ENCODE results near the gene SLC6A6.

SLC6A6 gene

DNA sequence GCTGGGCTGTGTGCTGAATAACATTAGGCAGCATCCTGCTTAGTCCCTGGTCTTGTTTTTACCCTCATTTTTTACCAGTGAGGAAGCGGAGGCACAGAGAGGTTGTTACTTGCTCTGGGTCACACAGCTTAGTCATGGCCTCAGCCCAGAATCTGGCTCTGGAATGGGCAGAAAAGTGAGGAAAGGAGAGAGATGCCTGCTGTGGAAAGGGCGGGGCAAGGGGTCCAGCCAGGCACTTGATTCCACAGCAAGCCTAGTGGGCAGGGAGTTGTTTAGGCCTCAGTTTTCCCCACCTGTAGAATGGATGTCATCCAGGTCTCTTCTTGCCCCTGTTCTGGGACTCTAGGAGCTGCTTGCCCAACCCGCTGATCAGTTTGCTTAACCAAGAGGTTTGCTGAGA is 35.9 kb downstream of the SLC6A6 start:
- DNase-seq, result no peak

DNA sequence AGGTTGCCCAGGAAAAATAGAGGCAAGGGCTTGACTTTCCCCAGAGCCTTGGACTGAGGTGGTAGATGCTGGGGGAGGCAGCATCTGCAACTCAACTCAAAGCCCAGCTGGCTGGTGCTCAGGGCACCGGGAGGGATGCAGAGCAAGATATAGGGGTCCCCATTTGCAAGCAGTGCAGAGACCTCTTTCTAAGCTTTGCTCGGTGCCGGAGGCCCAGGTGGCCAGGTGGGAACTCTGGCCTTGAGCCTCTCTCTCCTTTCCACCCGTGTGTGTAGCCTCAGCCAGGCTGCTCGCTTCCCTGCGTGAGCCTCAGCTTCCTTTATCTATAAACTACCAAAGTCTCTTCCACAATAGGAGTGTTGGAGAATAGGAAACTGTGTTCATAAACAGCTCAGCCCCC is 36.5 kb downstream of the SLC6A6 start:
- no peak for DNase-seq

DNA sequence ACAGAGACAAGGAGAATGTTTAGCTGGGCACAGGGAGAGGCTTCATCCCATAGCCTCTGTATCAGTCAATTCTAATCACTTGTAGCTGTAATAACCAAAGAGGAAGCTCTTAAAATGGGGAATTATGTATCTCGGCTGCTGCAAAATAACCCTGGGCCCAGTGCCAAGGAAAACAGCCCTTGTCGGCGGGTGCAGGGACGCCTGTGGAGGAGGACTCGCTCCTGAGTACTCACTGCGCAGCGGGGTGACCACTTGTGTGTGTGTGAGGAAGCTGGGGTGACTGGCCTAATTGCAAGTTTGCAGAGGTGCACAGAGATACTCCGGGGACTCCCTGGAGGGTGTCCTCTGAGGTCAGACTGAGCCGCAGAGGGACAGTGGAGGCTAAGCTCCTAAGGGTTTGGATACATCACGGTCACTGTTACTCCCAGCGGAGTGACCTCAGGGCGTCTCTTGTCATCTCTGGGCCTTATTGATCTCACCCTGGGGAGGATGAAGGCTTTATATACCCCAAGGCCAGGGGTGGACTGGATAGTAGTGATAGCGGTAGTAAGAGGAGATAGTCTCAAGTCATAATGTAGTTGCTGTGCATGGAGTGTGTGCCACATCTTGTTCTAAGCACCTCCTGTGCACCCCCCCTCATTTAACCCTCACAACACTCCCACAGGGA is 37.2 kb downstream of the SLC6A6 start:
- DNase-seq, result peak; percentile 46 to 57

DNA sequence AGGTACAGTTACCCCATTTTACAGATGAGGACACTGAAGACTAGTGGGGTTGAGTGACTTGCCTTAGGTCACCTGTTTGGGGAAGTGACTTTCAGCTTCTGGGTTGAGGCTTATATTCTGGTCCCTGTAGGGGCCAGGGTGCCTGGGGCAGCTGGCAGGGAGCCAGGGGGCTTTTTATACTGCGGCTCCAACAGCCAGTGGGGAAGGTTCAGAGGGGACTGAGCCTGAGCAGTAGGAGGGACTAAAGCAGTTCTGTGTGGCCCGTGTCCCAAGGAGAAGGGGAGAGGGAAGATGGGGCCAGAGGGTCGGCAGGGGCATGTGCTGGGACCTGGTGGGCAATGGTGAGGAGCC is 37.7 kb downstream of the SLC6A6 start:
- DNase-seq, result no peak

DNA sequence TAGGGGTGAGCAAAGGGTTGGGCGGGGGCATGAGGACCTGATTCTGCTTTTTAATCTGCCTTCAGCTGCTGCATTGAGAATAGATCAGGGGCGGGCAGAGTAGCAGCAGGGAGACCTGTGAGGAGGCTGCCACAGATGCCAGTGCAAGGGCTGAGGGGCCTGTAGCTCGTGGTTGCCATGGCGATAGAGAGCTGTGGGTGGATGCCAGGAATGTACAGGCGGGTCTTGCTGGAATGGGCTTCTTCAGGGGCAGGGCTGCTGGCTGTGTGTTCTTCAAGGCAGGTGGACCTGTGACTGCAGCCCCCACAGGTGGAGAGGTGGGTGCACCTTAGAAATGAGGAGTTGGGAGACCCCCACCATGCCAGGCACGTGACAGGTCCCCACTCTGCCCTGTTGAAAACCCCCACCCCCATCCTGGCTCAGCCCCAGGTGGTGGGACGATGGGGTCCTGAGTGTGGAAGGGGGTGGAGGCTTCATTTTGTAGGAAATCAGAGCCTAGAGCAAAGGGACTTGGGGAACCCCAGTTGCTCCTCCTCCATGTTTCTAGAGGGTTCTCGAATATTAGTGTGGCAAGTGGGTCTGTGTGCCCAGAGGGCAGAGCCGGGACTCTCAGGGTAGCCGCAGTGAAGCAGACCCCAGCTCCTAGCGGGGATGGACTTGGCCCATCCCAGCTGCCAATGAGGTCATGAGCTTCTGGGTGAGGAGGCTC is 38.3 kb downstream of the SLC6A6 start:
- DNase-seq, result no peak

DNA sequence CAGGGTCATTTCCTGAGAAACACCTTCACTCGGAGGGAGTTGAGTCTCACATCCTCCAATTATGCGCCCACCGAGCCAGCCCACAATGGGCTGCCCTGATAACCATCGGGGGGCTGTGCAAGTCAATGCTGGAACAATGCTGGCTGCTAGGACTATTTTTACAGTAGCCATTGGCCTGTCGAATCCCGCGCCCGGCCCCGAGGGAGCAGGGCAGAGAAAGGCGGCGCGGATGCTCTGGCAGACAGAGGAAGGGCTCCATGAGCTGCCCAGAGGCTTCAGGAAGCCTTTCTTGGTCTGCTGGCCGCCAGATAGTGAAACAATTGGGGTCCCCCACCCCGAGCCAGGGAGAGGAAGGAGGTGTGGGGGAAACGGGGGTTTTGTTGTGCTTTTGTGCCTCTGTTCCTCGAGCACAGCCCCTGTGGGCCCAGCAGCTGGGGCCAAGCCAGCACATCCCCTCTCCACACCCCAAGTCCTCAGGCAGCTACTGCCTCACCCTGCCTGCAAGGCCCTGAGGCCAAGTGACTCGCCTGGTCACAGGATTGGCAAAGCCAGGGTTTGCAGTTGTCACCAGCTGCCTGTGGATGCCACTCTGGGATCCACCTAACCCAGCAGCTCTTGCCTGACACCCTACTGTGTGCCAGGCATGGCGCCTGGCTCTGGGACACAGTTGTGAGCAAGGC is 39.0 kb downstream of the SLC6A6 start:
- no peak for DNase-seq

DNA sequence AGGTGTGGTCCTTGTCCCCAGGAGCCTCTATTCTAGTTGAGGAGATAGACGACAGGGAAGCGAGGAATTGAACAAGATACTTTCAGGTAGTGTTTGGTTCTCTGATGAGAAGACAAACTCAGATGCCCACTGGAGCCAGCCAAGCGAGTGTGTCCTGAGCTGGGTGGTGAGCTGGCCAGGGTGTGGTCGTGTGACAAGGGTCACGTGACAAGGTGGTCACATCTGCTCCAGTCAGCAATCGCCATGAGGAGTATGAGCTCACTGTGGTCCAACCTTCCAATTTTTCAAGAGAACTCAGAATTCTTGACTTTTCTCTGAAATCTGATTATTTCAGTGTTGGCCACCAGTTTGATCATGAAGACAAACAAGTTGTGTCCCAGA is 39.5 kb downstream of the SLC6A6 start:
- DNase-seq, result no peak

DNA sequence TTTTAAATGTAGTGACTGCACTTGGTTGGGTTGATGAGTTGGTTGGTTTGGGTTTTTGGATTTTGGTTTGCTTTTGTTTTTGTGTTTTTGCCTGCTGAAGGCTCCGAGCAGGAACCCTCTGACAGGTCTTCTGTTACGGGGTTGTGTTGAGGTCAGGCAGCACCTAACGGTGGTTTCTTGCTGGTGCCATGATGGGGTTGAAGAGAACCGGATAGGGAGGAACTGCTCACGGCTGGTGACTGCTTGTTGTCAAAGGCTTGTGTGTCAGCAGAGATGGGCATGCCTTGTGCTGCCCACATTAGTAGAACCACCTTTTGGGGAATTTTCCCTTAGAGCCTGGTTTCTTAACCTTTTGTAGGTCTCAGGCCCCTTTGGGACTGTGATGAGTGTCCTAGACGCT is 42.0 kb downstream of the SLC6A6 start:
- DNase-seq, result no peak

DNA sequence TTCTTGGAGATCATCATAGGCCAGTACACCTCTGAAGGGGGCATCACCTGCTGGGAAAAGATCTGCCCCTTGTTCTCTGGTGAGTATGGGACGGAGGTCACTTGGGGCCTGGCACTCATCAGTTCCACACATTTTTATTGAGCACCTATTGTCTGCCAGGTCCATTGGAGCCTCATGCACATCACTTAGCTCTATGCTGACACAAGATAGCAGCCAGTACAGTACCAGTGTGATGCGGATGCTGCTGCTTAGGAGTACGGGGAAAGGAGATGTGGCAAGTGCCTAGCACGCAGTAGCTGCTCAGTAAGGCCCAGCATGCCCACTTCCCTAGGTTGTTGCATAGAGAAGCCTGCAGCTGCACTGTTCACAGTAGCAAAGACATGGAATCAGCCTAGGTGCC is 43.4 kb downstream of the SLC6A6 start:
- DNase-seq, result no peak

DNA sequence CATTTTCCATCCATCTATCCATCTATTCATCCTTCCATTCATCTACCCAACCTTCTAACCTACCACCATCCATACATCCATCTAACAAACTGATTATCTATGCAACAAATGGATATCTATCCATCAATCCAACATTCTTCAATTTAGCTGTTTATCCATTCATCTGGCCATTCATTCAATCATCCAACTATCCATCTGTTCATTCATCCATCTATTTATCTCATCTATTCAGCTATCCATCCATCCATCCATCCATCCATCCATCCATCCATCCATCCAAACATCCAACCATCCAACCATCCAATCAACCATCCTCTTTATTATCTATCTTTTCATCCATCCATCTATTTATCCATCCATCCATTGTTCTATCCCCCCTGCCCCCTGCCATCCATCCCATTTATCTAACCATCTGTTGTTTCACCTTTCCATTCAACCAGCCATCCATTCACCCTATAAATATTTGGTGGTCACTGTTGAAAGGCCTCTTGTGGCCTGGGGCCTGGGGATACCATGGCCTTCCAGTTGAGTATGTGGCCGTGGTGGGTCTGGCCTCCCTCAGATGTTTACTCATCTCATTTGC is 44.7 kb downstream of the SLC6A6 start:
- no peak for DNase-seq

DNA sequence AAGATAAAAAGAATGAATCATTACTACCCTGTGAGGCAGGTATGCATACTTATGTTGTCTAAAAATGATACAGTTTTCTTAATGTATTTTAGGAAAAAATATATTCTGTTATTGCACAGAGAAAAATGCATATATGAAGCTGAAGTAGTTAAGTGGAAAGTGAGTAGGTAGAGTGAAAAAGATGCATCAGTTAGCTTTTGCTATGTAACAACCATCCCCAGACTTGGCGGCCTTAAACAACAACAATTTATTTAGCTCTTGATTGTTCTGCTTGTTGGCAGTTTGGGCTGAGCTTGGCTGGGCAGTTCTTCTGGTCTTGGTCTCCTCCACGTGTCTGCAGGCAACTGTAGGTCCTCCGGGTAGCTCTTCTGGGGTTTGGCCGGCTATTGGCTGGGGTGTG is 45.7 kb downstream of the SLC6A6 start:
- no peak for DNase-seq

DNA sequence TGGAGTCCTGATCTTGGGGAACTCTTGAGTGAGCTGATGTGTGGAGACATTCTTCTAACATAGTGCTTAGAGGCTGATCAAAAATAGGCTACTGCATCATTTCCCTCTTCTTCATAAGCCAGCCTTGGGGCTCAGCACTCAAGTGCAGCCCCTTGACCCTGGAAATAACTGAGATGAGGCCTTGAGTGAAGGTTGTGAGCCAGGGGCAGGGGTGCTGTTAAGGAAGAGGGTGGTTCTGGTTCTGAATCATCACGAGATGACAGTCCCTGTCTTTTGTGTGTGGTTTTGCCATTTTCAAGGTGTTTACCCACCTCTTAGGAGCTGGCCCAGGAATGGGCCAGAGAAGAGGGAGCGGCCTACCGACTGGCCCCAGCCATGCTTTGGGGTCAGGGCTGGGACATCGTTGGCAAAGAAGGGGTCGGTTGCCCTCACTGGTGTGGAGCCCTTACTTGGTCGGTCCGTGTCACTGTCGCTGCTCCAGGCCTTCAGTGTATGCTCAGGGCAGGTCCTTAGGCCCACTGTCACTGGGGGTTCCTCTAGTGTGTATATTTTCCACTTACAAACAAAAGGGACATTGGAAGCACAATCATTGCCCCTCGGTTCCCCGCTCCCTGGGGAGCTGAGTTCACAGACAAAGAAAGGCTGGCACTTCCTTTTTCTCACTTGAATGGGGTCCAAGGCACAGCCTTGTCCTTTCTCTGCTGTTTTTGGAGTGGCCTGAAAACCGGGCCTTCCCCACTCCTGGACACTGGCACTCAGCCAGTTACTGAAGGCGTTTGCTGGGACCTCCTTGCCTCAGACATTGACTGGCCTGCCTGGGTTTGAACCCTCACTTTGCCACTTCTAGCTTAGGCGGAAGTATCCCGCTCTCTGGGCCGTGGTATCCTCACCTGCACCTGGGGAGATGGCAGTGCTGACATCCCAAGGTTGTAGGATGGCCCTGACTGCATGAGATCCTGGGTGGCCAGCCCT is 46.6 kb downstream of the SLC6A6 start:
- no peak for DNase-seq

DNA sequence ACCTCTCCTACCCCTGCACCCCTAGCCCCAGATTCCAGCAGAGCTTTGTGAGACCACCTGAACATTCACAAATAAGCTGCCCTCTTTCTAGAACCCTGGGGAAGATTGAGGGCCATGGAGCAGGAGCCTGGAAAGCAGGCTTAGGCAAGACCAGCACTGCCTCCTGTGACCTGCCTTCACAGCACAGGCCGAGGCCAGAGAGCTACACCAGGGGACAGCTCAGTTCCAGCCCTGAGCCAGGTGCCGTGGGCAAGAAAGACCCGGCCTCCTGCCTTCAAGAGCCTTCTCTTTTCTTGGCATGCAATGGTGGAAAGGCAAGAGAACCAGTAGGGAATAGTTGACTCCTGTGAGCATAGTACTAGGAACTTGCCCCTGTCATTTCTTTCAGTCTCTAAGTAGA is 48.1 kb downstream of the SLC6A6 start:
- DNase-seq, result no peak

DNA sequence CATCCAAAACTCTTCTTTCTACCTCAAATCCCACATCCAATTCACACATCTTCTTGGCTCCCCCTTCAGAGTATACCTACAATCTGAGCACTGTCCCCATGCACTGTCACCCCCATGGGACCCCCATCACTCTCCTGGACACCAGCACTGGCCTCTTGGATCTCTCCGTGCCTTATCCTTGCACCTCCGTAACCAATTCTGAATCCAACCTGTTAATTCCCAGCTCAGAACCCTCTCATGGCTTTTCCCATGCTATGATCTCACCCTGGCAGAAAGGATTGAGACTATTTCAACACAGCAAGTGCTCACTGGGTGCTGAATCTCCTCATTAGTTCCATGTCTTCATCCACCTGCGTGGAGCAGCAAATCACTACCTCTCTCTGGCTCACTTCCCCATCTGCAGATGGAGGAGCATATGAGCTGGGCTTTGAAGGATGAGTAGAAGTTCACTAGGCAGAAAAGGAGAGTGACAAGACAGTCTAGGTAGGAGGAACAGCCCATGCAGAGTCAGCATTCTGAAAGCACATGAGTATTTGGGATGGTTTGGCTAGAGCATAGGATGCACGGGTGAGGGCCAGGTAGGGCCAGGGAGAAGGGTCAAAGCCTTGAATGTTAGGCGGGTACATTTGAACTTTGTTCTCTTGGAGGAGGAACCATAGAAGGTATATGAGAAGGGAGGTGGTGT is 48.7 kb downstream of the SLC6A6 start:
- DNase-seq, result no peak

DNA sequence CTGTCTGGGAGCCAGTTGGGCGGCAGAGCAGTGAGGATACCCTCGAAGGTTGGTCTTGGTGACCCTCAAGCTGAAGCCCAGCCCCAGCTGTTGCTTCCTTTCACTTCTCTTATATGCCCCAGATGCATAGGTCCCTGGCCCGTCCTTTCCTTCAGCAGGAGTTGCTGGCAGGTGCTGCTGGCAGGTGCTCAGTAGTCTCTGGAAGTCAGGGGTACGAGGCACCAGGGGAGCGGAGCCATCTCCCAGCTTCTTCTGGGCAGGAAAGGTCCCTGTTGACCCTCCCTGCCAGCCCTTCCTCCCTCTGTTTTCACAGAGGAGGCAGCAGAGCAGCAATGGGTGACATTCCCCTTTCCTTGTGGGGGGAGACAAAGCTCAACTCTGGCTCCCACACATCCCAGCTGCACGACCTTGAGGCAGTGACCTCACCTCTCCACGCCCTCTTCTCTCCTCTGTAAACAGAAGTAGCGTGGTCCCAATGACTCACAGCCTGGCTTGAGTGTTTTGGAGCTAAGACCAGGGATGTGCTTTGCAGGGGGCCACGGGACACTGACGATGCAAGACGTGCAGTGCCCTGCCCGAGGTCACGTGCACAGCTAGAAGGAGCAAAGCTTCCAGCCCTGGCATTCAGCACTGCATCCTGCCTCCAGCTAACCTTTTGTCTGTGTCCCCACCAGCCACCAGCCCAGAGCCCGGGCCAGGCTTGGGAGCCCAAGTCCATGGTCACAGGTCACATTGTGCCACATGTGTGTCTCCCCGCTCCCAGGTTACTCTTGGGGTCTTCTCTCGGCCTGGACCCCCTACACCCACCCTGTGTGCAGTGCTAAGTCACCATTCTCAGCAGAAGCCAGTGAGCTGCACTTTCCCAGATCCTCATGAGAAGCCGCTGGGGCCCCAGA is 49.7 kb downstream of the SLC6A6 start:
- DNase-seq, result no peak

DNA sequence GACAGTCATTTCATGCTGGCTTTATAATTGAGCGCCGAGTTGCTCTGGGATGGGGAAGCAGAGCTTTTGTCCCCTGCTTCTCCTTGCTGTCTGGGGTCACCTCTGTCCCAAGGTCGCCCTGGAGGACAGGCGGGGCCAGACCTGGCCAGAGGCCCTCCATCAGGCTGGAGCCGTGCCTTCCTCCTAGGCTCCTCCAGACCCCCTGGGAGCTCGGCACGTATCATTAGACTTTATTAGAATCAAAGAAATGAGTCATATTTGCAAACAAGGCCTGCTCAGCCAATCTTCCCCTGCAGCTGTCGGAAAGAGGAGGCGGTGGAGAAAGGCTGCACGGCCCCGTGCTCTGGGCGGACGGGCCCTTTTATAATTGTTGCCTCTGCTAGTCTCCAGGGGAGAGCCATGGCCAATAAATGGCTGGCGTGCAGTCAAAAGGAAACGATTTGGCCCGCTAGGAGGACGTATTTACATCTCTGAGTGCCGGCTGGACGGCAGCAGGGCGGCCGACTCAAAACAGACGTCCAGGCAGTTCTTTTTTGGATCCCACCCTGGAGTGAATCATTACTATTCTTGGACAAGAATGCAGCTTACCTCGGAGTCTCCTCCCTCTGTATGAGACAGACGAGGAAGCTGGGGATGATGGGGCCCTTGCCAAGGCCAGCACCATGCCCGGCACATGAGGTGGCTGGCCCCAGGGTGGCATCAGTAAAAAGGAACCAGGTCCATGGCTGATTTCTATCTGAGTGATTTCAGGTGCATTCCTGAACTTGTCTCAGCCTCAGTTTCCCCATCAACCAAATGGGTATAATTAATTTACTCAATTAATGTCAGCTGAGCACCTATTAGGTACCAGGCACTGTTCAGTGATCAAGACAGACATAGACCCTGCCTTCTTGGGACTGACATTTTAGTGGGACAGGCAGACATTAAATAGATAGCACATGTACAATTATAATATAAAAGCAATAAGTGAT is 50.6 kb downstream of the SLC6A6 start:
- DNase-seq, result no peak

DNA sequence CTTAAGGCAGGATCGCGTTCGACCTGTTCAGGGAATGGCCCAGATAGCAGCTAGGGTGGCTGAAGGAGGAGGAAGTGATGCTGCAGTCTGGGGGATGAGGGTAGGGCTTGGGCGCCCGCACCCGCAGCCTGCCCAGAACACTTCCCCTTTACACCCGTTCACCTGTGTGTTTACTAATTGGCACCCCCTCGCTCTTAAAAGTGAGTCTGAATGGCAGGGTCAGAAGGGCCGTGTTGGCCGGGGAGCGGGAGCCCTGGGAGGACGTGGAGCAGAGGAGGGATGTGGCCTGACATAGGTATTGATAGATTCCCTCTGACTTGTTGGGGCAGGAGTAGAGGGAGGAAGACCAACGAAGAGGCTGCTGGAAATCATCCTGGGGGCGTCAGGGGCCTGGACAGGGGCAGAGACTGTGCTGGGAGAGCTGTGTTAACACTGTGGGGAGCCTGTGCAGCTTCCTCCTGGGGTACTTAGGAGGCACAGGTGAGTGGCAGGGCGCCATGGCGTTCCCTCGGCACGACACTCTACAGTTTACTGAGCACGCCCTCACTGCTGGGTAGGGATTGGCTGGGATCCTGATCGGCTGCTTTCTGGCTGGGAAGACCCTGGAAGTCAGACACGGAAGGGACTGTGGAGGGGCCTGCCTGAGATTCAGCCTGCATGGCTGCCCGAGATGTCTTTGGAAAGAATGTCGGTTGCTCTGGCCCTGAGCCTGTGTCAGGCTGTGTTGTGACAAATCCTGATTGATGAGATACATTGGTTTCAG is 51.7 kb downstream of the SLC6A6 start:
- no peak for DNase-seq

DNA sequence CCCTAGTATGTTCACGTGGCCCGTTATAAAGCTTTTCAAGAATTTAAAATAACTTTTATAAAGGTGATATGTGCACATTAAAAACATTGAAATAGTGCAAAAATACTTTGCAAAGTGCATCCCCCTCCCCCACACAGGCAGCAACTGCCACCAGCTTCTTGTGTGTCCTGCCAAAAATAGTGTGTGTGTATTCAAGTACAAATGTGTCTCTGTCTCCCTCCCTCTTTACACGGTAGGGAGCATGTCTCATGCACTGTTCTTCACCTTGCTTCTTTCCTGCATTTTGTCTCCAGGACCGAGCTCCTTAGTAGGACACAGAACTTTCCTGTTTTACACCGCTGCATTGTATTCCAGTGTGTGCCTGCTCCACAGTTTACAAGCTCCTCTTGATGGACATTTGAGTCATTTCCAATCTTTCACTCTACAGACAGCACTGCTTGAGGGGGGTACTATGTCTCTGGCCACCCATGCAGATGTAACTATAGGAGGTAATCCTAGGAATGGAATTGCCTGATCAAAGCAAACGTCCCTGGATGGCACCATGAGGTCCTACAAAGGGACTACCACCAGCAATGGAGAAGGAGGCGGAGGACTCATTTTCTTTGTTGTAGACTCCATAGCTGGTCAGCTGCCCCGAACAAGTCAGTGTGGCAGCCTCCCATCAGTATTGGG is 52.4 kb downstream of the SLC6A6 start:
- DNase-seq, result no peak

Measured in NCI-H187 (cell line).